NT2/D1 (cell line): Measurements from ENCODE around the gene CPLANE1.

ENCODE experiments used
- YY1 ChIP-seq: IDR thresholded peaks from 2 replicates; pipeline ENCODE4 v1.6.1; 2011; ENCODE audit not compliant: insufficient read length, insufficient read depth
- ZNF274 ChIP-seq: IDR thresholded peaks from 2 replicates; pipeline ENCODE4 v1.6.1; 2011; ENCODE audit warnings: mild to moderate bottlenecking, low read depth, low read length

- no peak for TF ChIP-seq YY1
- TF ChIP-seq ZNF274, result no peak
These were observed 5.4 kb upstream of the CPLANE1 start for GRCh38 chr5:37254581-37254980.
